Fibroblast of lung (primary cell): Measurements from ENCODE around the gene CDS2. TPM values are rescaled to one million over a fixed set of nuclear protein-coding genes. Genes with fewer than 3 reads are reported as not detected.

Experiments used
- DNase-seq, 2 donors: peaks; one replicate each; pipeline versions ENCODE4 v3.0.0 to v3.0.0-alpha.2; 2010; ENCODE audit warnings: low read depth in 2 of 2
- H2AFZ ChIP-seq: 2 replicates; pipeline ENCODE4 v1.5.1; 2012; ENCODE audit warnings: low read length, control low read depth, inconsistent platforms
- H3K27ac ChIP-seq: 2 replicates; pipeline ENCODE4 v1.5.1; 2011; ENCODE audit warnings: low read length, control low read depth; ENCODE audit not compliant: insufficient read depth
- H3K27me3 ChIP-seq: 2 replicates; pipeline ENCODE4 v1.5.1; 2011; ENCODE audit warnings: mild to moderate bottlenecking, low read length; ENCODE audit not compliant: control insufficient read depth, insufficient read depth
- H3K36me3 ChIP-seq: 2 replicates; pipeline ENCODE4 v1.5.1; 2011; ENCODE audit warnings: low read length; ENCODE audit not compliant: control insufficient read depth, insufficient read depth
- H3K4me1 ChIP-seq: 2 replicates; pipeline ENCODE4 v1.5.1; 2011; ENCODE audit warnings: low read length; ENCODE audit not compliant: control insufficient read depth, insufficient read depth; ENCODE audit errors: extremely low read depth
- H3K4me2 ChIP-seq: 2 replicates; pipeline ENCODE4 v1.5.1; 2011; ENCODE audit warnings: low read length, control low read depth; ENCODE audit not compliant: insufficient read depth; ENCODE audit errors: extremely low read depth
- H3K4me3 ChIP-seq, 4 experiments: fragments of 200-600 bp in 1 of 4; sonication (generic) in 1 of 4; replicated peaks in 1 of 4; 2 replicates each; pipeline ENCODE4 v1.5.1; 2011 to 2016; ENCODE audit warnings: low read length in 4 of 4, low read depth in 3 of 4, mild to moderate bottlenecking in 3 of 4, control low read depth in 2 of 4, inconsistent platforms in 1 of 4, mixed read lengths in 1 of 4; ENCODE audit not compliant: insufficient read depth in 1 of 4; ENCODE audit errors: control extremely low read depth in 1 of 4
- H3K79me2 ChIP-seq: 2 replicates; pipeline ENCODE4 v1.5.1; 2012; ENCODE audit warnings: mild to moderate bottlenecking, low read length, inconsistent platforms; ENCODE audit not compliant: control insufficient read depth, insufficient read depth
- H3K9ac ChIP-seq: 2 replicates; pipeline ENCODE4 v1.5.1; 2011; ENCODE audit warnings: mild to moderate bottlenecking, low read length, control low read depth; ENCODE audit not compliant: insufficient read depth
- H3K9me3 ChIP-seq: 2 replicates; pipeline ENCODE4 v1.5.1; 2012; ENCODE audit warnings: low read depth, low read length; ENCODE audit not compliant: control insufficient read depth, insufficient read depth
- H4K20me1 ChIP-seq: 2 replicates; pipeline ENCODE4 v1.5.1; 2011; ENCODE audit warnings: low read length; ENCODE audit not compliant: control insufficient read depth, insufficient read depth; ENCODE audit errors: extremely low read depth
- EZH2 ChIP-seq: IDR thresholded peaks from 2 replicates; pipeline ENCODE4 v1.5.1; 2012; ENCODE audit warnings: low read length, control low read depth, mild to moderate bottlenecking; ENCODE audit errors: missing control alignments
- polyA plus RNA-seq, 2 donors: library from polyadenylated mRNA; depleted of rRNA in 1 of 2; stranded (reverse) in 1 of 2; unstranded in 1 of 2; fragments of >200 nt; gene quantifications; 2 replicates each; pipeline ENCODE4 v1.2.1, GENCODE V29; 2011 to 2012; ENCODE audit warnings: missing spikeins in 1 of 2
- total RNA-seq: library from RNA; depleted of rRNA; stranded (reverse); fragments of >200 nt; gene quantifications from 2 replicates; pipeline ENCODE4 v1.2.1, GENCODE V29; 2014
- TF ChIP-seq, protein P1 (sequence below), 2 donors: IDR thresholded peaks in 1 of 2; conservative IDR thresholded peaks in 1 of 2; 1 replicate in 1 of 2; 2 replicates in 1 of 2; pipeline ENCODE4 v1.5.1; 2011 to 2012; ENCODE audit warnings: low read length in 2 of 2, control low read depth in 1 of 2, inconsistent platforms in 1 of 2, low read depth in 1 of 2, mild to moderate bottlenecking in 1 of 2

Gene CDS2
- total and polyA plus RNA-seq, 2 donors (not counting 1 experiment from before 2014, with no cell fraction given) = 32.7 to 59.7 TPM

DNA sequence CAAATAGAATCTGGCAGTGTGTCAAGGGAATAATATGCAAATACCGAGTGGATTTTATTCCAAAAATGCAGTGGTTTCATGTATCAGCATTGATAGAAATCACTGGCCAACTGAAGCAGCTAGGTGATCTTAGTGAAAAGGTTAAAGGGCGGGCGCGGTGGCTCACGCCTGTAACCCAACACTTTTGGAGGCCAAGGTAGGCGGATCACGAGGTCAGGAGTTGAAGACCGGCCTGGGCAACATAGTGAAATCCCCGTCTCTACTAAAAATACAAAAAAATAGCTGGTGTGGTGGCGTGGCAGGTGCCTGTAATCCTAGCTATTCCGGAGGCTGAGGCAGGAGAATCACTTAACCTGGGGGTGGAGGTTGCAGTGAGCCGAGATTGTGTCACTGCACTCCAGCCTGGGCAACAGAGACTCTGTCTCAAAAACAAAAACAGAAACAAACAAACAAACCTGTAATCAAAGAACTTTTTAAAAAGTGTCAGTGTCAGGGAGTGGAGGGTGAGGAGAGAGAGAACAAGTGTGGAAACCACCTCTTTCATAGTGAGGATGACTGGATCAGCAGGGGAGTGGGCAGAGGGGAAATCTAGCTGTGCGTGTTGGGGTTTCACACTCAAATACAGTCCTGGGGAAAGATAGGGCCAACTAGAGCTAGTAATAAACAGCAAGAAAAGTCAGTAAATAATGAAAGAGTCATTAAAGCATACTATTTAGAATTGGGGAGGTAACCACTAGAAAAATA is 57.1 kb downstream of the CDS2 start:
- DNase-seq = no peak
- Histone ChIP-seq H3K9me3 (no peaks in the 10 kb centered on the region), H2AFZ (no peak overlapping the region), H3K4me3 (no peak overlapping the region), H3K27me3 (no peaks in the 10 kb centered on the region), H3K79me2 (no peaks in the 10 kb centered on the region), H3K9ac (no peak overlapping the region), H4K20me1 (no peaks in the 10 kb centered on the region), H3K4me1 (peaks cover 6% of the 10 kb centered on the region), H3K36me3 (peaks cover 2% of the 10 kb centered on the region), H3K4me2 (no peak overlapping the region), H3K27ac (no peak overlapping the region)
- TF ChIP-seq, protein P1, sequence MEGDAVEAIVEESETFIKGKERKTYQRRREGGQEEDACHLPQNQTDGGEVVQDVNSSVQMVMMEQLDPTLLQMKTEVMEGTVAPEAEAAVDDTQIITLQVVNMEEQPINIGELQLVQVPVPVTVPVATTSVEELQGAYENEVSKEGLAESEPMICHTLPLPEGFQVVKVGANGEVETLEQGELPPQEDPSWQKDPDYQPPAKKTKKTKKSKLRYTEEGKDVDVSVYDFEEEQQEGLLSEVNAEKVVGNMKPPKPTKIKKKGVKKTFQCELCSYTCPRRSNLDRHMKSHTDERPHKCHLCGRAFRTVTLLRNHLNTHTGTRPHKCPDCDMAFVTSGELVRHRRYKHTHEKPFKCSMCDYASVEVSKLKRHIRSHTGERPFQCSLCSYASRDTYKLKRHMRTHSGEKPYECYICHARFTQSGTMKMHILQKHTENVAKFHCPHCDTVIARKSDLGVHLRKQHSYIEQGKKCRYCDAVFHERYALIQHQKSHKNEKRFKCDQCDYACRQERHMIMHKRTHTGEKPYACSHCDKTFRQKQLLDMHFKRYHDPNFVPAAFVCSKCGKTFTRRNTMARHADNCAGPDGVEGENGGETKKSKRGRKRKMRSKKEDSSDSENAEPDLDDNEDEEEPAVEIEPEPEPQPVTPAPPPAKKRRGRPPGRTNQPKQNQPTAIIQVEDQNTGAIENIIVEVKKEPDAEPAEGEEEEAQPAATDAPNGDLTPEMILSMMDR (conservative IDR thresholded peaks at IDR 0.05 in 1 of 2, IDR thresholded peaks at IDR 0.05 in 1 of 2; ENCODE audit: low read depth in 1 of 2, low read length in 2 of 2) = no peak
- TF ChIP-seq EZH2 = no peak

DNA sequence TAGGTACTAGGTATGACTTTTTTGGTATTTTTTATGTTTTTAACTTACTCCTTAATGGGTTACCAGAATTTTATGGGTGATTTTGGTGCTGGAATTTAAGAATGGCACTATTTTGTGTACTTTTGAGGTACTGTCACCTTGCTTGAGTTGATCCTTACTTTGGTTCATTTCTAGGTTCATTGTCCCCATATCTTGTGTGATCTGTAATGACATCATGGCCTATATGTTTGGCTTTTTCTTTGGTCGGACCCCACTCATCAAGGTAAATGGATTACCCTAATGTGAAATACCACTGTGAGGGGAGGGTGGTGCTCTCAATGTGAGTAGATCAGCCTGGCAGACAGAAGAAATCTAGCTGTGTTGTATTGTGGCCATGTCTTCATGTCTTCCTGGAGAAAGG is 57.9 kb downstream of the CDS2 start:
- no peaks in the 10 kb centered on the region for H3K27me3 ChIP-seq
- peaks cover 6% of the 10 kb centered on the region for H3K4me1 ChIP-seq
- H3K27ac ChIP-seq = no peak overlapping the region
- TF ChIP-seq, protein P1 (conservative IDR thresholded peaks at IDR 0.05 in 1 of 2, IDR thresholded peaks at IDR 0.05 in 1 of 2; ENCODE audit: low read depth in 1 of 2, low read length in 2 of 2) = no peak
- TF ChIP-seq EZH2 = no peak
- H3K9me3 ChIP-seq = no peaks in the 10 kb centered on the region
- H4K20me1 ChIP-seq = no peaks in the 10 kb centered on the region
- no peak overlapping the region for H3K9ac ChIP-seq
- DNase-seq = no peak
- no peak overlapping the region for H3K4me3 ChIP-seq
- H3K36me3 ChIP-seq = peaks cover 2% of the 10 kb centered on the region
- H2AFZ ChIP-seq = no peak overlapping the region
- no peaks in the 10 kb centered on the region for H3K79me2 ChIP-seq
- H3K4me2 ChIP-seq = no peak overlapping the region

DNA sequence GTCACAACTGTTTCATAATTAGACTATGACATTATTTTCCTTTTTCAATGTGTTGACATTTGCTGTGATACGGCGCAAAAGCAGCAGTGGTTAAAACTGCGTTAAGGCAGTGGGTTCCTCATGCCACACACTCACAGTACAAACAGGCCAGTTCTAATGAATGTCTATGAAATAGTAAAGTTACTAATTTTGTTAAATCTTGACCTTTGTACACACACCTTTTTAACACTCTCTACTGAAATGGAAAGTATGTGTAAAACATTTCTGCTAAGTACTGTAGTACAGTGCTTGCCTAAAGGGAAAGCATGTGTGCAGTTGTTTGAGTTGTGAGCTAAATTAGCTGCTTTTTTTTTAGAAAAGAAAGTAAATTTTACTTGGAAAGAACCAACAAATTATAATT is 60.3 kb downstream of the CDS2 start:
- Histone ChIP-seq H2AFZ (no peak overlapping the region), H3K27me3 (no peaks in the 10 kb centered on the region), H3K36me3 (peaks cover 2% of the 10 kb centered on the region), H3K9me3 (no peaks in the 10 kb centered on the region), H3K79me2 (no peaks in the 10 kb centered on the region), H3K4me1 (peaks cover 5% of the 10 kb centered on the region), H4K20me1 (no peaks in the 10 kb centered on the region), H3K9ac (no peak overlapping the region), H3K4me3 (no peak overlapping the region), H3K27ac (no peak overlapping the region), H3K4me2 (no peak overlapping the region)
- no peak for TF ChIP-seq EZH2
- TF ChIP-seq, protein P1 (conservative IDR thresholded peaks at IDR 0.05 in 1 of 2, IDR thresholded peaks at IDR 0.05 in 1 of 2; ENCODE audit: low read depth in 1 of 2, low read length in 2 of 2) = no peak
- DNase-seq = no peak
